Measurements from ENCODE around the gene RGS7.
"Not testable (repeated sequence)": the region's sequence is repeated elsewhere in the genome, so short reads cannot be mapped to it uniquely, and the experiment has no call there.

Gene RGS7

DNA sequence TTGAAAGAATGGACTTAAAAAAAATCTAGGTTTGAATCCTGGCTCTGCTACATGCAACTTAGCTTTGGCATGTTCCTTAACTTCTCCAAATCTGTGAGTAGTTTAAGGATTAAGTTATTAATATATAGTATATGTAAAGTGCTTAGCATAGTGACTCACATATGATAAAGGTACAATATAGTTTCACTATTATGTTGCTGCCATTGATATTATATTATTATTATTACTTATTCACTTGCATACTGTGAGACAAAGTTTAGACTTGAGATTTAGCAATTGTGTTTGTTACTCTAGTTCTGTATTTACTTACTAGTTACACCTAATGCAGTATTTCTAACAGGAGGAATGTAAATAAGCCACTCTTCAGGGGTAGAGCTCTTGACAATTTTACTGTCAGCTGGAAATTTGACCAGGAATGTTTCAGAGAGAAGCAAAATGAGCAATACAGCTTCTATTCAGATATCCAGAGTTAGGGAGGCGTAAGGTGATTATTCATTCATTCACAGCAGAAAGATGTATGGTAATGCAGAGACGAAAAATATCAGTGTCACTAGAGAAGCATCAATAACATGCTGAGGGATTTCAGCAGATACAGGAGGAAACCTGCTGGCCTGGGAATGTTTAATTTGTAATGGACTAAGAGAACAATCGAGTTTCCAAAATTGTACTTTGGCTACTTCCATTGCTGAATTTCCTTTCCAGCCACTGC is 25.5 kb downstream of the RGS7 start:
- DNase-seq, result no peak

DNA sequence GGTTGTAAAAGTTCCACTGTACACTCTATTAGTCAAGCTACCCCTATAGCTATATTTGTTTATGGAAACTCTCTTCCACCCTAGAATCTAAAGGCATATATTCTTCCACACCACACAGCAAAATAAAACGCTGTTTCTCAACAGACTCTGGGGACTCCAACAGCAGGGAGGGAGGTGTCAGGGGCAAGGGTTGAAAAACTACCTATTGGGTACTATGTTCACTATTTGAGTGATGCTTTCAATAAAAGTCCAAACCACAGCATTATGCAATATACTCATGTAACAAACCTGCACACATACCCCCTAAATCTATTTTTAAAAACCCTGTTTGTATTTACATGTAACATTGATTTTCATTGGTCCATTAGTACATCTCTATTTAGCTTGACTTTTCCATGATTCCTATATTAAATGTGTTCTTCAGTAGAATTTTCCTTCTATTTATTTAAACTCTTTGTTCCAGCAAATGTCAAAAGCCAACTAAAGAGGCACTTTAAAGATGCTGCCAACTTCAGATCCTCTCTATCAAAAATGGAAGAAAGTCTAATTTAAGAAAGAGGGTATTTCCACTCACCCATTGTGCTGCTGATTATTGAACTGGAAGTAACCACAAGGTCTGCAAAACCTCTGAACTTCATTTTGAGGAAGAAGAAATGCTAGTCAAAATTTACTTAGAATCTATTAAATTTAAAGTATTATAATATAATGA is 26.2 kb downstream of the RGS7 start:
- no peak for DNase-seq

DNA sequence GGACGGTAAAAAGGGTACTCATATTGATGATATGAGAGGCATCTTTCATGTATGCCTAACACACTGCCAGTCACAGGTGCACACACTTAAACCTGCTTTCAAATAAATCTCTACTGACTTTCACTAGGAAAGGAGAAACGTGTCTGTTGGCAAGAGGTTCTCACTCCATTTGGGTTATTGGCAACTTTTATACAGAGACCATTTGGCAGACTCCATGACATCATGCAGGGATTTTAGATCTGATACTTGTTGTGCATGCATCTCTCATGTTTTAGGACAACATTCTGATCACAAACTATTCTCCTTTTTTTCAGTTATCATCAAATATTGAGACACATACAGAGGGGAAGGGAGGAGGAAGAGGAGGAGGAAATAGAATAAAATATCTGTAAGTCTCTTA is 31.5 kb downstream of the RGS7 start:
- DNase-seq, result no peak

DNA sequence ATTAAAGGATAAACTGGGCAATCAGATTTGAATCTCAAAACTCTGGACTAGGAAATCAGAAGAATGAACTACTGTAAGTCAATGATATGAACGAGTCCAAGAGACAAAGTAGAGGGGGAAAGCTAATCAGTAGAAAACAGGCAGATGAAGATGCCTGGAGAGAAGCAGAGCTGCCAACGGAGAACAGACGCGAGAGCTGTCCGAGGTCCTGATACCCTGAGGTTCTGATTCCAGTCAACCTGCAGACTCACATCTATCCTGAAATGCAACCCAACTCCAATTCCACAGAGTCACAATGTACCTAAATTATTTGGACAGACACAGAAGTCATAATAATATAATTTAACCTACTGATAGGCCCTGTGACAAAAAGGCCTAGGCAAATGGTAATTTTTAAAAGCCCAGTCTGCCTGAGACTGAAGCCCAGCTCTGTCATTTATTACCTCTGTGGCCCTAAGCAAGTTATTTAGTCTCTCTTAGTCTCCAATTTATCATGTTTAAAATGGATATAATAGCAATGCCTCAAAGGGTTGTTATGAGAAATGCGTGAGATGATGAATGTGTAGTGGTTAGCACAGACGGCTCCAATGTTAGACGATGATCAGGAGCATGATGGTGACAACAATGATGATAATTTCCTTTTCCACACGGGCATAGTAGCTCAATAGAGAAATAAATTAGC is 33.4 kb downstream of the RGS7 start:
- DNase-seq, result no peak

DNA sequence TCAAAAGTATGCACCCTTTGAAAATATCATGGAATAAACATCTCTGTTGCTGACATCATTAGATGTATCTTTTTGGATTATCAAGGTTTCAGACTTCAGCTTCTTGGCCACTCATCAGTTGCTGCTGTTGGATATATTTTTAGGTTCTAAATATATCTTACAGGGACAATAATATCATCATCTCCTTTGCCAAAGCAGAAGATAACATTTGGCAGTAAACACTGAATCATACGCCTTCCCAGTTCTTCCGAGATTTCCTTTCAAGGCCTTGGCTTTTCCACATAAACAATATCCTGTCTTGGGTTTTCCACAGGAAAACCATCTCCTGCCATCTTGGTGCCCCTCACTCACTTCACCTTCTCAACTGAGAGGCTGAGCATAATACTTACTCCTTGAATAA is 39.3 kb downstream of the RGS7 start:
- no peak for DNase-seq

DNA sequence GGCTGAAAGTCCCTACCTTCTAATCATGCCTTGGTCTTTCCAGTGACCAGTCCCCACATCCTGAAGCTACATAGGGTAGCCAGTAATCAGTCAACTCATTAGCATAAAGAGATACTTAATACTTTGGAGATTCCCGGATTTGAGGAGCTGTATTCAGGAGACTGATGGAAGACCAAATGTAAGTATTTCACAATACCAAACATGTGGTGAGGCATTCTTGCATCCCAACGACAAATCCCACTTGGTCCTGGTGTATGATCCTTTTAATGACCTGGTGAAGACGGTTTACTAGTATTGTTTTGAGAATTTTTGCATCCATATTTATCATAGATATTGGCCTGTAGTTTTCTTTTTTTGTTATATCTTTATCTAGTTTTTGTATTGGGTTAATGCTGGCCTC is 40.6 kb downstream of the RGS7 start:
- no peak for DNase-seq

DNA sequence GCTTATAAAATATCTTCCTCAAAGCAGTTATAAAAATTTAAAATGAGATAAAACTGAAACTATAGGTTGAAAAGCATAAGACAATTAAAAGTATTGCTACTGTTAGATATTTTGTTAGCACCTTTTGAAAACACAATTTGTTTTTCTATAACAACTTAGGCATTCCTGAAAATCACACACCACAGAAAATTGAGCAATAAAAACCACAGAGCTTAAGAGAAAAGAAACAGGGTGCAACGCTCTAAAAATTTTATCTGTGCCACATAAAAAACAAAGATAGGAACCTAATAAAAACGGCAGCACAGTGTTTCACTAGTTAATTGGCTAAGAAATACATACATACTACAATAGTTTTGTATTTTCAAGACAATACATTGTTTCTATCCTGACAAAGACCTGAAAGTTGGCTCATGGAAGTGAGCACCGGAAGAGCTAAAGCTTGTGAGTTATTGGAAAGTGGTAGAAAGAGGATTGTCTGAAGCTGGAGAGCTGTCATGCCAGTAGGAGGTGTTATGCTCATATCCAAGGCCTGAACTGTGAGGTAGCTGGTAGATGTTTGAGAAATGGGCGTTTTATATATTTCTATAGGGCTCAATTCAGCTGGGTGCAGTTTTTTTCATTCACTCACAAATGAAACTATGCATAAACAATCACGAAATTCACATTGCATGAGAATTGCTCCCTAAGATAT is 45.8 kb downstream of the RGS7 start:
- DNase-seq, result no peak

DNA sequence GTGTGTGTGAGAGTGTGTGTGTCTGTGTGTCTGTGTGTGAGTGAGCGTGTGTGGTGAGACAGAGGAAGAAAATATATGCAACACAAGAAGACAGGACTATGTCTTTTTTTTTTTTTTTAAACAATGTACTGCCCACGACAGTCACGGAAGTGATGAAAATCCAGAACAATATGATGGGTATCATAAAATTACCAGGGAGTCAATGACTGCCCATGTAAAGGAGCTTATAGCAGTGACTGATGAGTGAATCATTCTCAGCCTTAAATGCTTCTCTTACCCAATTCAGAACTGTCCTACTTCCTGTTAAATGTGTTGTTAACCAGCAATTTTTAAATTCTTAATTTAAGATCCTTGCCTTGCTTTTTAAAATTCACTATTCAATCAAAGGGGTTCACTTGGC is 46.6 kb downstream of the RGS7 start:
- no peak for DNase-seq

DNA sequence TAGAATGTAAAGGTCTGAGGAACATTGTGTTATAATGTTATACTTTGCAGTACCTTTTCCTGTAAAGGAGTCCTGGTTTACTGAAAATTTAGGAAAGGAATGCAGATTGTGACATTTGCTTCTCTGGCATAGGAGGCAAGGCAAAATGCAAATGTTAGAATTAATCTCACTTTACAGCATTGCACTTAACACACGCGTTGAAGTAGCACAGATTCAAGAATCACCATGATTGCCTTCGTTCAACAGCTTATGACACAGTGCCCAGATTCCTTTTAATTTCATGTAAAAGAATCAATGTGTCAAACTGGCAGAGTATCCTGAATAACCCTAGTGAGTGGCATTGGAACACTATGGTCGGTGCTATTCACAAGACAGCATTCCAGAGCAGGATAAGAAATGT is 47.4 kb downstream of the RGS7 start:
- DNase-seq, result no peak

DNA sequence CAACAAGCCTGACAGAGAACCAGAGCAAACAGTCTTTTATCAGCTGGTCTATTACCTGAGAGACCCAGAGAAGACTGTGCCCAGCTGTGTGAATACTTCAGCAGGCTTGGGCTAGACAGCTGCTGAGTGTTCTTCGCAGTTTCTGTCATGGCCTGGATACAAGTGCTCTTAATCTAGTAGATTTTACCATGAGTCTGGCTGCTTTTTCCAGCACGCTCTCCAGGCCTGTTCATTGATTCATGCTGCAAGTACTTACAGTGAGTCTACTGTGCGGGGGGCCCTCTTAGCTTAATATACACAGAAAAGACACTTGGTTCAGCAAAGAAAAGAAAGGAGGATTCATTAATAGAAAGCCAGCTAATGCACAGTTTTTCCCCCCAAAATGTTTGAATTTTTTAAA is 48.5 kb downstream of the RGS7 start:
- DNase-seq, result peak; percentile 50

DNA sequence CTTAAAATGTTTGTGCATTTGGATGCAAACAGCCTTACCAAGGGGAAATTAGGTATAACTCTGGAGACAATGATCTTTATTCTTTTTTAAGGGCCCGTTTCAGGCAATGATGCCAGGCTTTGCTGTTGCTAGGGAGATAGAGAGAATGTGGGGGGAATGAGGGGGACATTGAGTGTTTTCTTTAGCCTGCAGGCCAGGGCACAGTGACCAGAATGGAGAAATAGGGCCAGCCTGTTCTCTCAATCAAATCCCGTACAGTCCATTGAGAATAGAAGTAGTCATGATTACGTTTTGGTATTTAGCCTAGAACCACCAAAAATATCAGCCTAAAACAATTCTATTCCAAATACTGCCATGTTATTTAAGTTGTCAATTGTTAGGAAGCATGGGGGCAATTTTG is 49.0 kb downstream of the RGS7 start:
- no peak for DNase-seq

DNA sequence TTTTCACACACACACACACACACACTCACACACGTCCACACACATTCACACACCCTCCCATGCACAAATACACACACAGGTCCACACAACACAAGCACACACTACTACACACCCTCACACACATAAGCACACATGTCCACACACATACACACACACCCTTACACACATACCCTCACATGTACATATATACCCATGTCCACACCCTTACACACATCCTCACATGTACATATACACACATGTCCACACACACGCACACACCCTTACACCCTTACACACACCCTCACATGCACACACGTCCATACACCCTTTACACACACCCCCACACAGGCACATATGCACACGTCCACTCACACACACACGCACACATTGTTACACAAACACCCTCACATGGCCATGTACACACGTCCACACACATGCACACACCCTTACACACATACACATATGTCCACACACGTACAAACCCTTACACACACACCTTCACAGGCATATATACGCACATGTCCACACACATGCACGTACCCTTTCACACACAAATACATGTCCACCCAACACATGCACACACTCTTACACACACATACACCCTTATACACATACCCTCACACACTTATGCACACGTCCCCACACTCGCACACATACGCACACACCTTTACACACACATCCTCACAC is 50.7 kb downstream of the RGS7 start:
- no peak for DNase-seq

DNA sequence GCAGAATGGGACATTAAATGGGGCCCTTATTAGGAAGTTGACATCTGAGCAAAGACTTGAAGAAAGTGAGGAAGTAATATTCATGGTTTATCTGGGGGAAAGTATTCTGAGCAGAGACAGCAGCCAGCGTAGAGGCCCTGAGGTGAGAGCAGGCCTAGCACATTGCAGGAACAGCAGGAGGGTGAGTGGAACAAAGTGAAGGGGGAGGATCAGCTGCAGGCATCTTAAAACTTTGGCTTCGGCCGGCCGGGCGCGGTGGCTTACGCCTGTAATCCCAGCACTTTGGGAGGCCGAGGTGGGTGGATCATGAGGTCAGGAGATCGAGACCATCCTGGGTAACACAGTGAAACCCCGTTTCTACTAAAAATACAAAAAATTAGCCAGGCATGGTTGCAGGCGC is 55.0 kb downstream of the RGS7 start:
- not testable (repeated sequence) for DNase-seq

DNA sequence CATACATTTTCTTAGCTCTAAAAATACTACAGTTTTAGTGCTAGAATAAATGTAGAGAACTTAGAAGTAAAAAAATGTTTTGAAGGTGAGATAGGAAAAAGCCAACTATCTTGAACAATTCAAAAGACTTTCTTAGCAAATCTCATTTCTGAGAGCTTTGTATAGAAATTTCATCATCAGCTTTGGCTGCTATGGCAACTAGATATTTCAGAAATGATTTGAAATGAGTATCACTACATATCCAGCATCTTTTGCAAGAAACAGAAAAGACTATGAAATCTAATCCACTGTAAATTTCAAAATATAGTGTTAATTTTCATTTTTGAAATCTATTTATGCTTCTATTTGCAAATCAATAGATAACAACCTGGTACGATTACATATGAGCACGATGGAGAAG is 57.7 kb downstream of the RGS7 start:
- no peak for DNase-seq

DNA sequence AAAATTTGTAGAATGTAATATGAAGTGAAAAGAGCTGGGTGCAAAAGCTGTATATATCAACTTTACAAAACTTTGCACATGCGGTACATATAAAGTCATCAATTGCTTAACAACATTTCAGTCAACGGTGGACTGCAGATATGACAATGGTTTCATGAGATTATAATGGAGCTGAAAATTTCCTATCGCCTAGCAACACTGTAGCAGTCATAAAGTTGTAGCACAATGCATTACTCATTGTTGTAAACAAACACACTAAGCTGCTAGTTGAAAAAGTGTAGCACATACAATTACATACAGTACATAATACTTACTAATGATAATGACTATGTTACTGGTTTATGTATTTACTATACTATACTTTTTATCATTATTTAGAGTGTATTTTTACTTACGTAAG is 64.0 kb downstream of the RGS7 start:
- no peak for DNase-seq

DNA sequence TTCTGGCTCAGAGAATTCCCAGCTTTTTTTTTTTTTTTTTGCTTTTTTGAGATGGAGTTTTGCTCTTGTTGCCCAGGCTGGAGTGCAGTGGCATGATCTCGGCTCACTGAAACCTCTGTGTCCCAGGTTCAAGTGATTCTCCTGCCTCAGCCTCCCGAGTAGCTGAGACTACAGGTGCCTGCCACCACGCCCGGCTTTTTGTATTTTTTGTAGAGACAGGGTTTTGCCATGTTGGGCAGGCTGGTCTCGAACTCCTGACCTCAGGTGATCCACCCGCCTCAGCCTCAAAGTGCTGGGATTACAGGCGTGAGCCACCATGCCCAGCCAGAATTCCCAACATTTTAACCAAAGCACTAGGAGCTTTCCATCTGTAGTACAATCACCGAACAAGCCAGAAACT is 65.5 kb downstream of the RGS7 start:
- not testable (repeated sequence) for DNase-seq

DNA sequence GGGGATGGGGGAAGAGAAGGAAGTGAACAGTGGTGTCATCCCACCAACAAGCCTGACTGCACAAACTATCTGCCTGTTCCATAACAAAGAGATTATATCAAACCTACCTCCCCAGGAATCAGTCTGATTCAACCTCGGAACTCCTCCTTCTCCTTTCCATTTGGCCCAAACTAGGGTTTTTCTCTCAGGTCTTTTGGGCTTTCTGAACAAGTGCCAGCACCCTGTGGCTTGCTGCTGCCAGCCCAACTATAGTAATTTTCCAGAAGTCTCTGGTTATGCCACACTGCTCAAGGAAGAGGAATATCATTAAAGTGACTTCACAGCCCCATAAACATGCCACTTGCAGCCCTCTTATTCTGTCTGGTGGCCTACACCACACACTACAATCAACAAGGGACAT is 70.5 kb downstream of the RGS7 start:
- no peak for DNase-seq

DNA sequence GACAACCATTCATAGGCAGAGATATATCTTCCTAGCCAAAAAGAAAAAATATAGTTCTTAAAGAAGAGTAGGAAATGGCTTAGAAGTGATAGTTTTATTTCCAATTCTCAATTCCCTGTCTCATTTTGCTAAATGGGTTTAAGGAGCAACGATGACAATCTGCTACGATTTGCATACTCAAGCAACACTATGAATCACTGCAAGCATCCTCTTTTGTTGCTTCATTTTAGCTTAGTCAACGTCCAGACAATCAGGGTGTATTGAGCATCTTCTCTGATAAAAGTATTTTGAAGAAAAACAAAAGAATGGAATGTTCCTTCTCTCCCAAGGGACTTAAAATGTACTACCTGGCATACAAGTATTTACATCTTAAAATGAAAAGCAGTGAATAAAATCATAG is 80.6 kb downstream of the RGS7 start:
- no peak for DNase-seq

DNA sequence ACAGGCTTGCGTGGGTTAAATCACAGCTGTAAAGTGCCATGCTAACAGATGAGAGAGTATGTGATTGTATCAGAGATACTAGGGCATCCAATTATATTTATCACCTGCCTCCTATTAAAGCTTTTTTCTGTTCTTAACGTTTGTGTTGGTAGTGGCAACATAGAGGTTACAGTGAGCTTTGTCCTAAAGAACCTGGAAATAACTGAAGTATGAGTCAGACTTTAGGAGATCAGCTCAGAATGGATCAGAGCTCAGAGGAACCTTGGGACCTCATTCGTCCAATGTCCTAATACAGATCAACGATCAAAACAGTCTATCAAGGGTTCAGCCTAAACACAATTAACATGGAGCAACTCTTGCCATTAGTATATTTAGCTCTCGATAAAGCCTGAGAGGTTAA is 81.0 kb downstream of the RGS7 start:
- DNase-seq, result no peak

DNA sequence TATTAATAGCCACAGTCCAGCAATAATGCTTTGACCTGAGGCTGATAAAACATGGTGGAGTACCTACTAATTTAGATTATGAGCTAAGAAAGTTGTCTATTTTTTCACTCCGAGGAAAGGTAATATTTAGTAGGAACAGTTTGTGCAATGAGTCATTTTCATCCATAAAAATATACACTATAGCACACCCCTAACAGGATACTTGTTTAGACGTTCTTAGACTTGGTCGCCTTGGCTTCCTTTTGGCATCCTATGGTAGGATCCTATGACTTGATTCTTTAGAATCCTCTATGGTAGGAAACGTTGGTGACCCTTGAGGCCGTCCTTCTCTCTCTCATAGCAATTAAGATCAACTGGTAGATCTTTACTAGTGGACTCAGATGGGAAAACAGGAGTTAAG is 81.8 kb downstream of the RGS7 start:
- DNase-seq, result no peak

DNA sequence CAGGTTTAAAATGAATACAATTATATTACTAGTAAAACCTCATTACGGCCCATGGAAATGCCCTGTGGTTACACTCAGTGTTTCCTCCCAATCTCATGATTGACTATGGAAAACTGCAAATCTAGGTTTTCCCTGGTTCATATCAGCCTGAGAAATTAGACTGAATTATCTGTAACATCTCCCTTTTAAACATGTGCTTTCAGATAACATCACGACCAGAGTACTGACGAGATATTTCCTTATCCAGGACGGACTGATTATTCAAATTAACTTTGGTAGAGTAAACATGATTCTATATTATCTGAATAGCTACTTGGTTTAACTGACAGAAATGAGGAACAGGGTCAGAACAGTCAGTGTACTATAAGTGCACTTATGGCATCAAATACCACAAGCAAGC is 82.3 kb downstream of the RGS7 start:
- DNase-seq, result no peak

DNA sequence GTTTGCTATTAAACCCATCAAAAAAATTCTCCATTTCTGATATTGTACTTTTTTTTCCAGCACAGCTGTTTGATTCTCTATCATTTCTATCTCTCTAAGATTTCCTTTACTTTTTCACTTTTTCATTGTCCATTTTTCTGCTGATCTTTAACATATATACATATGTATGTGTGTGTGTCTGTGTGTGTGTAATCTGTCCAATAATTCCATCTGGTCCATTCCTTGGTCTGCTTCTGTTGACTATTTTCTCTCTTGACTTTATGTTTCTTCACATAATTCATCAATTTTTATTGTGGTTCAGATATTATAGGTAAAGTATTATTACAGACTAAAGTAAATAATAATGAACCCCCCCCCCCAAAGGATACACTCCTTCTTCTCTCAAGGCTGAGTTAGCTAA is 84.2 kb downstream of the RGS7 start:
- DNase-seq, result no peak

DNA sequence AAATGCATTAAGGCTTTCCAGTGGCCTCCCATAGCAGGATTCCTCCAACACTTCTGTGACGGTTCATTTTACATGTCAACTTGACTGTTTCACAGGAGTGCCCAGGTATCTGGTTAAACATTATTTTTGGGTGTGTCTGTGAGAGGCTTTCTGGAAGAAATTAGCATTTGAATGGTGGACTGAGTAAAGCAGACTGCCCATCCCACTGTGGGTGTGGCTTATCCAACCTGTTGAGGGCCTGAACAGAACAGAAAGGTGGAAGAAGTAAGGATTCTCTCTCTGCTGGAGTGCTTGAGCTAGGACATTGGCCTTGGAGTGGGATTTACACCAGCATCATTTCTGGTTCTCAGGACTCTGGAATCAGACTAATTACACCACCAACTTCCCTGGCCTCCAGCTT is 85.6 kb downstream of the RGS7 start:
- peak; percentile 8 for DNase-seq

Data from NCI-H187 treated with DMSO at 0.1 percent for 48 hours (cell line).